H54 (cell line): Measurements from ENCODE around the gene SYT10.
"Not testable (repeated sequence)": the region's sequence is repeated elsewhere in the genome, so short reads cannot be mapped to it uniquely, and the experiment has no call there.

ENCODE experiments used
- DNase-seq: peaks from one replicate; pipeline ENCODE4 v3.0.0; 2011; ENCODE audit warnings: low spot score, mixed read lengths; ENCODE audit not compliant: insufficient read length
- FAIRE-seq: peaks from 3 replicates; lab custom pipeline; 2011; peaks lifted over from hg19 to GRCh38; lab: Jason Lieb, UNC
- POLR2A ChIP-seq: IDR thresholded peaks from 2 replicates; pipeline ENCODE4 v1.6.1; 2011; ENCODE audit warnings: low read depth, mild to moderate bottlenecking, low read length

Gene SYT10

DNA sequence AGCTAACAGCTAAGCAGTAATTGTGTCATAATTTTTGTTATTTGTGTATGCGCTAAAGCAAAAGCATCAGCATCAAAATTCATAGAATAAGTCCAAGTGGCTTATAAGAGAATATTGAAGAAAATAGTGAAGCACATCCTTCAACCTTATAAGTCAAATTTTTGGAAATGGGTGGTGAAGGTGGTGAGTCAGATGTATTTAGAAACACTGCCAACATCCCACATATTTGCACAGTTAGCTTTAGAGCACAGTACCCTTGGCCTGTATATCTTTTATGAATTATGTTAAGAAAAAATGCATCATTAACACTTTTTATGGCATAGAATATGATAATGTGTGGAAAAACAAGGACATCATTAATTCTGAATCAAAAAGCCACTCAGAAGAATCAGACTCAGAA lies 8.0 kb downstream of the SYT10 start:
- TF ChIP-seq POLR2A, result no peak
- FAIRE-seq (no peak), DNase-seq (no peak)

DNA sequence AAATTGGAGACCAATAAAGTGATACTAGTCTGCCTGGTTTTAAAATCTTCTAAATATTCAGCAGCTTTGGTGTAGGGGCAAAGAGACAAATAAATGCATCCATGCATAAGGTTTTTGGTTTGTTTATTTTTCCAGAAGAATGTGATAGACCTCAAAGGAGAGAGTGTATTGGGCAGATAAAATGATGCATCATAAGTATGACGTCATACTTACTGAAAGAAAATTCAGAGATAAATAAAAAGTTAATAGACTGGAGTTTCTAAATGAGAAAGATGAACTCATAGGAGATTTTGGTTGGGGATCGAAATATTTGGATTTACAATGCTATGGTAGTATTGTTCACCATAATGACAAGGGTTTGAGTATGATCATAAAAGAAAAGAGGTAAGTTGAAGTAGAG lies 10.2 kb downstream of the SYT10 start:
- no peak for TF ChIP-seq POLR2A
- no peak for FAIRE-seq
- DNase-seq, result no peak

DNA sequence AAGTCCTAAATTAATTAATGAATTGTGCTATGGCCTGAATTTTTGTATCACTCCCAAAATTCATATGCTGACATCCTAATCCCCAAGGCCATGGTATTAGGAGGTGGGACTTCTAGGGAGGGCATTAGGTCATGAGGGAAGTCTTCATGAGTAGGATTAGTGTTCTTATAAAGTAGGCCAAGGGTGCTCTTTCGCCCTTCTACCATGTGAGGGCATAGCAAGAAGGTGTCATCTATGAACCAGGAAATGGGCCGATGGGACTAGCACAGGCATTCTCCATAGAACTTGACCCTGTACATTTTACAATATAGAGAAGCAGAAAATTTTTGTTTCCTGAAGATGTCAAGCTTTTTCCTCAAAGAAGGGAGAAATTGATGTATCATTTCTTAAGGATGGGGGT lies 12.5 kb downstream of the SYT10 start:
- FAIRE-seq, result no peak
- no peak for TF ChIP-seq POLR2A

DNA sequence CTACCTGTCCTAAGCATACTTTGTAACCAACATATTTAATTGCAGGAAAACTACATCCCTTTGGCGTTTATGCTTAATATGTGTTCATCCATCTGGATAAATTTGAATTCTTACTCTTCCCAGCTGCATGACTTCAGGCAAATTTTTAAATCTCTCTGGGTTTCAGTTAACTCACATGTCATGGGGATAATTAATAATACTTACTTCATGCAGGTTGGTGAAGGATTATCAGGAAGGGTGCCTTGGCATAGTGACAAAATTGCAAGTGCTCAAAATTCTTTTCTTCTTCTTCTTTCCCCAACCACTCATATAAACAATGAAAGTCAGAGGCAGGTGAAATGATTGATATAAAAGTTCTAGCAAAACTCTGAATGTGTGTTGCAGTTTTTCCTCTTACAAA lies 15.9 kb downstream of the SYT10 start:
- FAIRE-seq (no peak), DNase-seq (no peak)
- TF ChIP-seq POLR2A, result no peak

More for the DNA sequence above, 12.5 kb downstream of the SYT10 start:
- no peak for DNase-seq

DNA sequence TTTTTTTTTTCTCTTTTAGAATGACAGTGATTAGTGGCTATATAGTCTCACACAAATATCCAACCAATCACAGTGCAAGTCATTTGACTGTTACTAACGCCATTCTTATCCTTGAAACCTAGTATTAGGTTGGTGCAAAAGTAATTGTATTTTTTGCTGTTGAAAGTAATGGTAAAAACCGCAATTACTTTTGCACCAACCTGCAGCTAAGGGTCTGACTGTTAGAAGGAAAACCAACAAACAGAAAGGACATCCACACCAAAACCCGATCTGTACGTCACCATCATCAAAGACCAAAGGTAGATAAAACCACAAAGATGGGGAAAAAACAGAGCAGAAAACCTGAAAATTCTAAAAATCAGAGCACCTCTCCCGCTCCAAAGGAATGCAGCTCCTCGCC lies 27.2 kb downstream of the SYT10 start:
- DNase-seq, FAIRE-seq: not testable (repeated sequence)

DNA sequence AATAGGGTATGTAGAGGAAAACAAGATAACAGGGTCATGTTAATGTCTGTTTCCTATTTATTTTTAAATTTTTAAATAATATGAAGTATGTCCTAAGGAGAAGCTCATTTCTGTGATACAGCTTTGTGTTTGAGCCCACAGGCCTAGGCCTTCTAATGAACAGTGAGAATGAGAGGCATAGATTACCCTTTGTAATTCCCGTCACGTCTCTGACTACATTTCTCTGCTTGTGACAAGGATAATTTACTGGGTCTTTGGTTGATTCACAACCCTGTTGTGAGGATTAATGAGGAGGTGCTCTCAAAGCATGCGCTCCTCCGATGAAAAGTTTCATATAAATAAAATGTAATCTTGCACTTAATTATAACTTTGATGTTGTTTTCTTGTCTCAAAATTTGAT lies 56.1 kb downstream of the SYT10 start:
- DNase-seq (no peak), FAIRE-seq (no peak)
- no peak for TF ChIP-seq POLR2A

DNA sequence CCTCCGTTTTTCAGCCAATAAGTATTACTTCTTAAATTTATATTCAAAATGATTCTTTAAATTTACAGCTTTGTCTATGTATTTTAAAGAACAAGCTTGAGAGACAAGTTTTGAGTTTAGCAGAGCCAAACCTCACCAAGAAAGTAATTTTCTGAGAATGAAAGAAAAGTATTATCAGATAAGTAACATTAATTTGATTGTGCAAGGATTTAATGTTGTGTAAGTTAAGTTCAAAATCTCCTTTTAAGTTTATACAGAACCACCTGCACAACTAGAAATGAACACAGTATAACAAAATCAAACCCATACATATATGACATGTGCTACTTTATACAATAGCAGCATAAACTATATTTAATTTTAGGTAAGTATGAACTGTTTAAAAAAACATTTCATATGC lies 63.5 kb downstream of the SYT10 start:
- no peak for TF ChIP-seq POLR2A
- DNase-seq, result no peak
- no peak for FAIRE-seq

DNA sequence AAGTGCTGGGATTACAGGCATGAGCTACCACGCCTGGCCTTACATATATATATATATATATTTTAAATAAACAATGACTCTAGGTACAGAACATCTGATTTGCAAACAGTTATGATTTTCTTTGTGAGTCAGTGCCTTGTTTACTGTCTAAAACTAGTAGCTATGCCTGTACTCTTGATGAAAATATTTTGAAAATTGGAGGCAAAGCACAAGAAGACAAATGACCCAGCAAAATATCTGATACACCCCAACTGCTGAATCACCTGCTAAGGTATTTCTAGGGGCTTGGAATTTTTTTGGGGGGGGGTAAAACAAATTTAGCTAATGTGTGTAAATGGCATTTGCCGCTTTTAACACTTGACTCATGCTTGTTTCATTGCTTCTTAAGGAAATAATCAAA lies 69.3 kb downstream of the SYT10 start:
- TF ChIP-seq POLR2A, result no peak
- DNase-seq, result no peak
- no peak for FAIRE-seq

DNA sequence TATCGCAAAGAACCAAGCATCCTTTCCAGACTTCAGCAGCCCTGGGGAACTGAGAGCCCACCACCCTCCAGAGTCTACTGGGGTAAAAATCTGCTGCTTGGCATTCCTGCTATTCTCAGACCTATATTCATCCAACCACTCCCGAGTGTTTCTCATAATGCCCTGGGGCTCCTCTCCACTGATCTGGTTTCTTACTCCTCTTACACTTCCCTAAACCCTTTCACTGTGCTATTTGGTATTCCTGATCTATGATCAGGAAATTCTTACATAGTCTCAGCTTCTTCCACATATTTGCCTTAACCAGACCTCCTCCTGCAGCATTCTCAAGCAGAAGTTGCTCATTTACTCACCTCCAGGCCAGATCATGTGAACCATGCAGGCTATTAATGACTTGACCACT lies 82.4 kb downstream of the SYT10 start:
- no peak for FAIRE-seq
- DNase-seq, result no peak
- TF ChIP-seq POLR2A, result no peak

DNA sequence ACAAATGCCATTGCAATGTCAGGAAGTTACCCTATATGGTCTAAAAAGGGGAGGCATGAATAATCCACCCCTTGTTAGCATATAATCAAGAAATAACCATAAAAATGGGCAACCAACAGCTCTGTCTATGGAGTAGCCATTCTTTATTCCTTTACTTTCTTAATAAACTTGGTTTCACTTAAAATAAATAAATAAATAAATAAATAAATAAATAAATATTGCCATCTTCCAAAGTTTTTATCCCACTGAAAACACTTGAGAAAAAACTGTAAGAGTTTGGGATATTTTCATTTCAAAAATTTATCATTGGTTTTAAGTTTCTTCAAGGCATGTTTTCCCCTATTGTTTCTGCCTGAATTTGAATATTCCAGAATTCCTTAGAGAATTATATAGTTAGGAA lies 89.8 kb downstream of the SYT10 start:
- DNase-seq, result no peak
- TF ChIP-seq POLR2A, result no peak
- FAIRE-seq, result no peak

DNA sequence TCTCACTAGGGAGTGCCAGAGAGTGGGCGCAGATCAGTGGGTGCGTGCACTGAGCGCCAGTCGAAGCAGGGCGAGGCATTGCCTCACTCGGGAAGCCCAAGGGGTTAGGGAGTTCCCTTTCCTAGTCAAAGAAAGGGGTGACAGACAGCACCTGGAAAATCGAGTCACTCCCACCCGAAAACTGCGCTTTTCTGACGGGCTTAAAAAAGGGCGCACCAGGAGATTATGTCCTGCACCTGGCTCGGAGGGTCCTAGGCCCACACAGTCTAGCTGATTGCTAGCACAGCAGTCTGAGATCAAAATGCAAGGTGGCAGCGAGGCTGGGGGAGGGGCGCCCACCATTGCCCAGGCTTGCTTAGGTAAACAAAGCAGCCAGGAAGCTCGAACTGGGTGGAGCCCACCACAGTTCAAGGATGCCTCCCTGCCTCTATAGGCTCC lies 107.6 kb downstream of the SYT10 start:
- not testable (repeated sequence) for FAIRE-seq, DNase-seq

DNA sequence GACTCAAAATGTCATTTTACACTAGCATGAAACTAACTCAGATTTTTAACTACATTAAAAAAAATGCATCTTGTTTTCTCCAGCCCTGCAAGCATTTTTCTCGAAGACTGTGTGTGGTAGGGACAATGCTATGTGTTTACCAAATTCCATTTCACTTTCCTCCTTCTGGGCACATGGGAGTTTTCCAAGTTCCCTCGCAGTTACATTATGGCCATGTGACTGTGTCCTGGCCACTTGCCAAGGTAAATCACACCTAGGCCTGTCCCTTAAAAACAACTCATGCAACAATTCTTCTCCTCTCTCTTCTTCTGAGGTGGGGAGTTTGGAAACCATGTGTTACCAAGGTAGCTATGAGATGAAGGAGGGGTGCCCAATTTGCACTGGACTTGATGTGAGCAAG lies 108.7 kb downstream of the SYT10 start:
- TF ChIP-seq POLR2A, result no peak
- no peak for DNase-seq
- no peak for FAIRE-seq
